G401 (cell line): ENCODE measurements around the gene PTPRN2. TPM values are rescaled to one million over a fixed set of nuclear protein-coding genes. Genes with fewer than 3 reads are reported as not detected.
"Not testable (repeated sequence)": the region's sequence is repeated elsewhere in the genome, so short reads cannot be mapped to it uniquely, and the experiment has no call there.

ENCODE experiments used
- DNase-seq: peaks from one replicate; pipeline ENCODE4 v3.0.0-alpha.2; 2015; ENCODE audit warnings: low spot score
- in situ Hi-C: cut with HindIII; loops from 2 replicates; pipeline ENCODE4 v1.10.0; 2016; ENCODE audit warnings: low sequenced_read_pairs, mixed read lengths
- total RNA-seq: library from RNA; depleted of rRNA; stranded (reverse); fragments of >200 nt; shearing (Covaris generic); gene quantifications from 2 replicates; pipeline ENCODE4 v1.2.3, GENCODE V29; 2014

Gene PTPRN2
- total RNA-seq, 1 experiment from 2014 or later = not detected

DNA sequence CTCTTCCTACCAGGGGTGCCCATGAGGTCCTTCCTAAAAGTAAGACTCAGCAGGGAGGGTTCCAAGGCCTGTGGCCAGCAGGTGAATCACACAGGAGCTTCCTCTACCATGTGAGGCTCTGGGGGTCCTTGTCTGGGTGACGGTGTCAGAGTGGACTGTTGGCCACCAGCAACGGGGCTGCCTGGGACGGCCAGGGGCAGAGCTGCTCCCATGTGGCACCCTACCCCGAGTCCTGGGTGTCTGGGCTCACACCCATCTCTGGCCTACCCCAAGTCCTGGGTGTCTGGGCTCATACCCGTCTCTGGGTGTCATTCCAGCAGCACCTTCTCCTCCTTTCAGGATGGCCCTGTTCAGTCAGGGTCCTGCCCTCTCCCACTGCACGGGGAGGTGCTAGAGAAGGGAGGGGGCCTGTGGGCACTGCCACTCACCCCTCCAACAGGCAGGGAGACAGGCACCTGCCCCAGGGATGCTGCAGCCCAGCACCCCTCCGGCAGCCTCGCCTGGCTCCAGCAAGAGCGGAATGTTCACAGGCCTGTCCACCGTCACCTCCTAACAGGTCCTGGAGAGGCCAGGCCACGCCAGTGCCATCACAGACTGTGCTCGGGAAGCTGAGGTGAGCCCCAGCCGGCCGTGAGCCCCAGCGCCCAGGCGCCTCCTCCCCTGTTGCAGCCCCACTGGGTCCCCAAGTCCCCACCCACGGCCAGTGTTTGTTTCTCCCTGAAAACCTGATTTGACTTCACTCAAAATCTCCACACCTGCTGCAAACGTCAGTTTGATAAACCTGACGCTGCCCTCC is 143.7 kb downstream of the PTPRN2 start:
- in situ Hi-C loops = no loop called here

DNA sequence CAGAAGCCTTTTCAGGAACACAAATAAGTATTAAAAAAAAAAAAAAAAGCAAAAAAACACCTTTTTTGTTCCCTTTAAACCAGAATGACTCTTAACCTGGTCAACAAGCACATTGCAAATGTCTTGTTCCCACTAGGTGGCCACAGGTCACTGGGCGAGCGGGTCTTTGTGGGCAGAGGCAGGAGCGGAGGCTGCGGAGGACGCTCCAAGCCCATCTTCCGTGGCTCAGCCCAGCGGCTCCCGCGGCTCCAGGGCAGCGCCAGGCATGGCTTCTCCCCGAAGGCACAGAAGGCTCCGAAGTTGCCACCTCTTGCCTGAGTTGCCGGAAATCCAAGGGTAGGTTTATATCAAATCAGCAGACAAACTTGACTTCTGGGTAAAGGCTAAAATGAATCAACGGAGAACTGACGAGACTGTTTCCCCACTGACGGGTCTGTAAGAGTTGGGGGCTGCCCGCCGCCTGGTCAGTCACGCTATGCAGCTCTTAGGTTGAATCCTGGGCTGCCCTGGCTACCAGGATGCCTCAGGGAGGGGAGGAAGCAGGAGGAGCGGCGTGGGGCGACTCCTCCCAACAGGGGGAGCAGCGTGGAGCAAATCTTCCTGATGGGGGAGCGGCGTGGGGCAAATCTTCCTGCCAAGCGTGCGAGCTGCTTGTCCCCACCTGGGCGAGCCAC is 144.5 kb downstream of the PTPRN2 start:
- in situ Hi-C loops = no loop called here
- no peak for DNase-seq

More for the DNA sequence above, 143.7 kb downstream of the PTPRN2 start:
- no peak for DNase-seq

DNA sequence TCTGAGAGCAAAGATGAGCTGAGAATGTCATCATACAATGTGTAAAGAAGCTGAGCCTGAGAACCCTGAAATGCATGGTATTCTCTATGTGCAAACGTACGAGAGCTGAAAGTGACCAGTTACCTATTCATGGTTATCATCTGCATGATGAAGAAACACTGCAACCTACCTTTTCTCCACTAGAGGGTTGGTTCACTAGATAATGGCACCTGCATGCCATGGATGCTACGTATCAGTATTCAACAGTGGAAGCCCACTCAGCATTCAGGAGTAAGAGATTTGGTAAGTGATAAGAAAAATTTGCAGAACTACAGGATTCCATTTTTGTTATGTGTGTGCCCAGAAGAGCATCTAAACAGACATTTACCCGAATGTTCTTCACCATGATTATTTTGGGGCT is 145.4 kb downstream of the PTPRN2 start:
- no peak for DNase-seq
- in situ Hi-C loops = no loop called here

DNA sequence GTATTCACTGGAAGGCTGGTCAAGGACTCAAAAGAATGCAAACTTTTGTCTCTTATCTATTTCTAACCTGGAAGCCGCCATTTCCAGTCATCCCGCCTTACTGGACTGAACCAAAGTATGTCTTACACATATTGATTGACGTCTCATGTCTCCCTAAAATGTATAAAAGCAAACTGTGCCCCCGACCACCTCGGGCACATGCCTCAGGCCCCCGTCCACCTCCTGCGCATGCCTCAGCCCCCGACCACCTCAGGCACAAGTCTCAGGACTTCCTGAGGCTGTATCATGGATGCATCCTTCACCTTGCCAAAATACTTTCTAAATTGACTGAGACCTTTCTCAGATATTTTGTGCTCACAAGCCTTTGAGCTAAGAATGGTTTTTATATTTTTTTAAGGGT is 148.6 kb downstream of the PTPRN2 start:
- in situ Hi-C loops = no loop called here
- no peak for DNase-seq

DNA sequence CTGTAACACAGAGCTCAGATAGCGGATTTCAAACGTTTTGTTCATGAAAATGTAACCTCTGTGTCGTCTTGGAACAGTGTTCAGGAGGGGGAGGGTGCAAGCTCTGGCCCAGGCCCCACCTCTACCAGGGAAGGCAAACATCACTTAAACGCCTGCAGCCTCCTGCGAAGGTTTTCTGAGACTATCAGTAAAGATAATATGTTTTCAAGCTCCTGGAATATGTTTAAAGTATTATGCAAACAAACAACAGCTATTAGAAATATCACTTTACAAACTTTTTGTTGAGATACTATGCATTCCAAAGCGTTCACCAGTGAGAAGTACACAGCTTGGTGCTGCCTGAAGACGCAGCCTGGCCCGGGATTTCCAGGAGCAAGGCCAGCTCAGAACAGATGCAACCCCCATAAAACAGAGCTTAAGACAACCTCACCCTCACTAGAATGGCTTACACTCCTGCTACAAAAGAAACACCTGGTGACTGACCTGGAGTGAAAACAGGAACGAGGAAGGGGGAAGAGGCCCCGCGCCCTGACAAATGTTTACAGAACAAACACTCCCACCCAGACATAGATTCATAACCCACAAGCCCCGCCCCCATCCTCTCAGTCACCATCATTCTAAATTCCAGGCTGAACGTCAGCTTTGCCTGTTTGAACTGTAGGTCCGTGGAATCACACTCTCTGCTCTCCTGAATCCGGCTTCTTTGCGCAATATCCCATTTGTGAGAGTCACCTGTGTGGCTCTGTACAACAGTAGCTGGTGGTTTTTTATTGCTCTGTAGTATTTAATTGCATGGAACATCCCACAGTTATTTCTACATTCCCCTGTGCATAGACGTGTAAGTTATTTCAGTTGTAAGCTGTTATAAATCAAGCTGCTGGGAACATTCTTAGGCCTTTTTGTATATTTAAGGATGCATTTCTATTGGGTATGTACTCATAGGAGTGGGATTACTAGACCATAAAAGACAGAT is 155.0 kb downstream of the PTPRN2 start:
- in situ Hi-C loops = no loop called here
- DNase-seq = no peak

DNA sequence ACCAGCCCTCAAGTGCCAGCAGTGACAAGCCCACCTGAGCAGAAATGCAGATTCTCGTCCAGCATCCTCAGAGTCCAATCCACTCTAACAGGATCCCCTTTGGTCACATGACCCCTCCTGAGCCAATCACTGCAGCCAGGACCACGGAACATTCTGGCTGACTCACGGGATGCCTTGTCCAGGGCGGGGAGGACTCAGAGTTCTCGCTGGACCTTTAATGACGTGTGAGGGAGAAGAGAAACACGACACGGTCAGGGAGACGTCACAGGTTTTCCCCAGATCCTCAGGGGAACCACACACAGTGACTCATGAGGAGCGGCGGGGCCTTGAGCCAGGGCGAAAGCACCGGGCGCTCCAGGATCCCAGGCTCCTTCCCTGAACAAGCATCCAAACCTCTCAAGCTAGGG is 155.7 kb downstream of the PTPRN2 start:
- in situ Hi-C loops = no loop called here
- DNase-seq = no peak

DNA sequence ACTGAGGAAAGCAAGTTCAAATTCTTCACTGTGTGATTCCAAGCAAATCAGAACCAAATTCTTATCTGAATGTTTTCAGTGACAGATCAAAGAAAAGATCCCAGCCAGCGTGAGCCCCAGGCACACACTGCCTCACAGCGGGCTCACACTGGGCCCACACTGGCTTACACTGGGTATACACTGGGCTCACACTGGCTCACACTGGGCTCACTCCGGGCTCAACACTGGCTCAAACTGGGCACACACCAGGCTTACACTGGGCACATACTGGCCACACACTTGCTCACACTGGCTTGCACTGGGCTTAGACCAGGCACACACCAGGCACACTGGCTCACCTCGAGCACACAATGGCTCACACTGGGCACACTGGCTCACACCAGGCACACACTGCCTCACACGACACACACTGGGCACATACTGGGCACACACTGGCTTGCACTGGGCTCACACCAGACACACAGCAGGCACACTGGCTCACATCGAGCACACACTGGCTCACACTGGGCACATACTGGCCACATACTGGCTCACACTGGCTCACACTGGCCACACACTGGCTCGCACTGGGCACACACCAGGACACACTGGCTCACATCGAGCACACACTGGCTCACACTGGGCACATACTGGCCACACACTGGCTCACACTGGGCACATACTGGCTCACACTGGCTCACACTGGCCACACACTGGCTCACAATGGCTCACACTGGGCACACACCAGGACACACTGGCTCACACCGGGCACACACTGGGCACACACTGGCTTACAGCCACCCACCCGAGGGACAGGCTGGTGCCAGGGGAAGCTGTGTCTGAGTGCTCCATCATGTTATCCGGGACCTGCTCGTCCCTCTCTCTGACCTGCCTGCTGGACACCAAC is 156.3 kb downstream of the PTPRN2 start:
- in situ Hi-C loops = no loop called here
- DNase-seq = no peak

DNA sequence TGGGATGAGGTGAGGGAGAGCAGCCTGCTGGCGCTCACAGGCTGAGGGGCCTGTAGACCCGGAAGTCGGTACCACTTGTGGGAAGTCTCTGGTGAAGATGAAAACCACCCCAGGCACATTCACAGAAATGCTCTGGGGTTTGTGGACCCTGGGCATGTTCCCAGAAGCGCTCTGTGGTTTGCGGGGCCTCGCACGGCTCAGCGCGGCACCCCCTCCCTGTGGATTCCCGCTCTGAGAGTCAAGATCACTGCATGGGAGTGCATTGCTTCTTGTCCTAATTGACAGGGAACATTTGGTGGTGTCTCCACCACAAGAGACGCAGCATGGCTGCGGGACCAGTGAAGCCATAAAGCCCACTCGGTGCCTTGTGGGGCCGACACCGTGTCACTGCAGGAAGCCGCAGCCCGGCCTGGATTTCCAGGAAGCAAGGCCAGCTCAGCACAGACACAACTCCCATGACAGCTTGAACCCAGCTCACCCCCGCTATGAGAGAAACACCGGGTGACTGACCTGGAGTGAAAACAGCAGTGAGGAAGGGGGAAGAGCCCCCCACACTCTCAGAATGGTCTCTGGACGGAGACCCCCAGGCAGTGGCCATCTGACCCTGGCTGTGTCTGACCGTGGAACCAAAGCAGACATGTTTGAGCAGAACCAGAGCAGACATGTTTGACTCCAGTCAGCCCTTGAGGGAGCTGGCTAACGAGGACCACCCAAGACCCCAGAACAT is 157.2 kb downstream of the PTPRN2 start:
- DNase-seq = no peak
- in situ Hi-C loops = no loop called here

DNA sequence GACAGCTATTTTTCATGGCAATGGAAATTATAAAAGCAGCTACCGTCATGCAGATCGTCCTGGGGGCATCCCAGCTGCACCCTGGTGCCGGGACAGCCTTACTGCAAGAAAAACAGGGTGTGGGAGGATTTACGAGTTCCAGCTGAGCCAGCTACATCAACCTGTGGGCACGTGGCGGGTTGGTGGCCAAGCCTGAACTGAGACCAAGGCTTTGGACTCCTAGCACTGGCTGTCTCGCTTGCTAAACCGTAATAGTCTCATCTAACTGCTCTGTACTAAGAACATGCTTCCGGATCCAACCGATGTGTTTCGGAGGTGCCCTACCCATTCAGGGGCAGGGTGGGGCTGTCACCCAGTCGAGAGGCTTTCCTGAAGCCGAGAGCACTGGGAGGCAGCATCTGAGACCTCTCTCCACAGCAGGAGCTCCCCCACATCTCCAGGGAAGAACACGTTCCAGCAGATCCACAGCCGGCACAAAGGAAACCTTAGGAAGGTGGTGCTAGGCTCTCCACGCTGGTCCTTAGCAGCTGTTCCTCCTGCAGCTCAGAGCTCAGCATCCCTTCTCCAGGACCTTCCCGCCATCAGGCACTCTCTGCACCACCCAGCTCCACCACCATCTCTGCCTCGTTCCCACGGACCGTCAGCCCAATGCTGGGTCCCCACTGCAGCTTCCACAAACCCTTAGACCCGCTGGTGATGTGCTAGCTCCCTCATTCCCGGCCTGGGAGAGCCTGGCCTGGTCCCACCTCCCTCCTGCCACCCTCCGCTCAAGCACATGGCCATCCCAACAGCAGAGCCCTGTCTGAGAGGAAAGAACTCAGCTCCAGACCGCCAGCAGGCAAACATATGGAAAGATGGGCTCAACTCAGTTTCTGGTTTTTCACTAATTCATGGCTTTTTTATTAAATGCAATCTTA is 158.5 kb downstream of the PTPRN2 start:
- no peak for DNase-seq
- in situ Hi-C loops = no loop called here

DNA sequence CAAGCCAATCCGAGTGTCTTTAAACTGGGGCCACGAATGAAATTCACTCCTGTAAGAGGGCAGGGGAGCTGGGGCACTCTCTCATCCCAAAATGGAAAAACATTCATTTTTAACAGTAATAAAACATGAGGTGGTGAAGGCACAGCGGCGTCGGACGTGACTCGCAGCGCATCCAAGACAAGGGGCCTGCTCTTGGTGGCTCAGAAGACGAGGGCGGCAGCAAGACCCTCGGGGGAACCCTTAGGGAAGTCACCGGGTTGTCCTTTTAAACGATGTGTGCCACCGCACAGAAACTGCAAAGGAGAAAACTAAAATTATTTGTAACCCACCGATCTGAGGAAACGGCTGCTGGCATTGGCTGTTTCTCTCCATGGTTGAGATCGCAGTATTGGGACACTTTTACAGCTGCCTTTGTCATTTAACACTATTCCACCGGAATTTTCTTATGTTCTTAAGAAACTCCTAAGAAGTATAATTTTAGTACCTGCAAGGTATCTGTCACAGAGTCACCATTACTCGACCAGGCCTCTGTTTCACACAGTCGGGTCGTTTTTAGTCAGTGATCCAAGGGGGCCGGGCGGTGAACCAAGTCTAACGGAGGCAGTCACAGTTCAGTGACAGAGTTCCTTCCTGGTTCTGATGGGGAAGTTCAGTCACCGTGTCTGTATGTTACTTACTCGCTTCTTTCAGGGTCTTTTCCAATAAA is 159.3 kb downstream of the PTPRN2 start:
- in situ Hi-C loops = no loop called here
- no peak for DNase-seq

DNA sequence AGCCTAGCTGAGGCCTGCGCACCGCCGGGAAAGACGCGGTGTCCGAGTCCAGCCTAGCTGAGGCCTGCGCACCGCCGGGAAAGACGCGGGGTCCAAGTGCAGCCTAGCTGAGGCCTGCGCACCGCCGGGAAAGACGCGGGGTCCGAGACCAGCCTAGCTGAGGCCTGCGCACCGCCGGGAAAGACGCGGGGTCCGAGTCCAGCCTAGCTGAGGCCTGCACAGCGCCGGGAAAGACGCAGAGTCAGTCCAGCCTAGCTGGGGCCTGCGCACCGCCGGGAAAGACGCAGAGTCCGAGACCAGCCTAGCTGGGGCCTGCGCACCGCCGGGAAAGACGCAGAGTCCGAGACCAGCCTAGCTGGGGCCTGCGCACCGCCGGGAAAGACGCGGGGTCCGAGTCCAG is 161.9 kb downstream of the PTPRN2 start:
- DNase-seq, in situ Hi-C loops: not testable (repeated sequence)

DNA sequence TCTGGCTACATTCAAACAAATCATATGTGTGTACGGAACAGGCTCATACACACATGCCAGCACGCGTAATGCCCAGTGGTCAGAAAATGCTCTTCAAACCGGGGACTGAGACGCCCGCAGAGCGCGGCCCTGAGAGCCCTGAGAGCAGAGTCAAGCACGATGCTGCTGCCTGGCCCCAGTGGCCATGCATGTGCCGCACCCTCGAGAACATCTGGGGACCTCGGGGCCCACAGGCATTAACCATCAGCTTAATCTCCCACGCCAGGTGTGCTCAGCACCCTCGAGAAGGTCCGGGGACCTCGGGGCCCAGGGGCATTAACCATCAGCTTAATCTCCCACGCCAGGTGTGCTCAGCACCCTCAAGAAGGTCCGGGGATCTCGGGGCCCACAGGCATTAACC is 163.1 kb downstream of the PTPRN2 start:
- in situ Hi-C loops = no loop called here
- no peak for DNase-seq

DNA sequence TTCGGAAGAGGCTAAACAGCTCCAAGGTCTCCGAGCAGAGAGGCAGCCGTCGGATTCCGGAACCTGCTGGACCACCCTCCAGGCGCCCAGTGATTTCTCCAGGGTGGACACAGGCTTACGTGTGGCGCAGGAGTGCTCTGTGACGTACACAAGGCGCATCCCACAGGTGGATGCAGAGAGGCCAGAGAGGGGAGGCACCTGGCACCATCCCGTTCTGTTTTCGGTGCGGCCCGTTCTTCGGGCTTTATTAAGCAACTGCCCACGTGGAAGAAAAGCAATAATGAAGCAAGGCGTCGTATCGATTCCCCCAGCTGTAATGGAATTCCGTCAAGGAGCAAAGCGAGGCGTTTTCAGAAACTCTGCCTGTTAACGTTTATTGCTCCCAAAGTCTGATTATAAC is 163.6 kb downstream of the PTPRN2 start:
- in situ Hi-C loops = no loop called here
- DNase-seq = no peak

DNA sequence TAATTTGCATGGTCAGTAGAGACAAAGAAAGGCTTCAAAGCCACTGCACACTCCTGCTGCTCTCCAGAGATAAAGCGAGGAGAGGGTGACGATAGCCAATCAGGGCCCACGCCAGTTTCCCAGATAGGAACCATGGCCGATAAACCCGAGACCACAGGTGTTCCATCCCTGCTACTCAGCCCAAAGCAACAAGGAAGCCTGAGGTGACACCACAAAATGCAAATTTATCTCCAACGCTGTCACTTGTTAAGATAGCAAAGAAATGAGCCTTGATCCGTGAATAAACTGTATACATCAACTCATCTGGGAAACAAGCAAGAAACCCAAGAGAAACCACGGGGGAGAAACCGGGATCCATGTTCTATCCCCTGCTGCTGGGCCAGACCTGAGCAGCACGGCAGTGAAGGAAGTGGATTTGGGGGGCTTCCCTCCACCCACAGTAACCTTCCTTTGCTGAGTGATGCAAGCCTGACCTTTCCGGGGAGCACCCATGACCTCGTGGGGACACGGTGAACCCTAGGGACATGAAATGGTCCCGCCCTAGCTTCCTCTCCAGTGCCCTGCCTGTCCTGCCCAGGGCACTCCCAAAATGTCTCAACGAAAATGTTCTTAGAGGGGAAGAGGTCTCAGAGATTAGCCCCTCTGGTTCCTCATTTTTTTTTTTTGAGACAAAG is 164.6 kb downstream of the PTPRN2 start:
- DNase-seq = no peak
- in situ Hi-C loops = no loop called here

DNA sequence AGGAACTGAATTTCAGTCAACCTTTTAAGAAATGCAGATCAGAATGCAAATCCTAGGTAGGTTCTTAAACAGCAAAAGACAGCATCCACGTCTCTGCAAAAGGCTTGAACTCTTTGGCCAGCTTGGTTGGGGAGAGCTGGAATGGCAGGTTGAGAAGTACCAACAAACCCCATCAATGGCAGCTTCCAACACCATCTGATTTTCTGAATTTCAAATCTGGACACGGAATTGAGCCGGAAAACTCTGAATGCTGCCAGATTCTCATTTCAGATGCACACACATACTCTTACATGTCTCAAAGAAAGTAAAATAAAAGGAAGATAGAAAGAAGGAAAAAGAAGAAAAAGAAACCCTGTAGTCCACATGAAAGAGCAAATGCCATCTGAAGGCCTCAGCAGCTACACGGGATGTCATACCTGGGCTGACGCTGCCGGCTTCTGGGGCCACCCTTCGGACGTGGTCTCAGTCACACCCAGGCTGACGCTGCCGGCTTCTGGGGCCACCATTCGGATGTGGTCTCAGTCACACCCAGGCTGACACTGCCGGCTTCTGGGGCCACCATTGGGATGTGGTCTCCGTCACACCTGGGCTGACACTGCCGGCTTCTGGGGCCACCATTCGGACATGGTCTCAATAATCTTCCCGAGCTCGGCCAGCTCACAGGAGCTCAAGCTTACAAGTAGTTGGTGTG is 165.3 kb downstream of the PTPRN2 start:
- DNase-seq = no peak
- in situ Hi-C loops = no loop called here

DNA sequence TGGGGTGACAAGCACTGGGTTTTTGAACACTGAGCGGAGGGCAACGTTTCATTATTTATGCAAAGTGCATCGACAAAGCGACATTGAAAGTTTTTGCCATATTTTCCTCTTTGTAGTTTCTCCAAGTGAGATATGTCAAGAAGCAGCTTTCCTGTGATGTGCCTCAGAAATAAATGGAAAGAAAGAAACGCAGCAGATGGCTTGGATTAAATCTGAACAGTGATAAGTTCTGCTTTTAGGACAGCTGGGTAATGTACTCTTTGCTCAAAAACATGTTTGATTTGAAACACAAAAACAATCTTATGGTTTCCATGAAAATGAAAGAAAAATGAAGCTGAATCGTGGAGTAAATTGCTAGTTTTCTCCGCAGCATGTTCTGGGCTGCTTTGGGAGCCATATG is 166.3 kb downstream of the PTPRN2 start:
- no peak for DNase-seq
- in situ Hi-C loops = no loop called here
